ENCODE data around the gene PRKG1.

DNA sequence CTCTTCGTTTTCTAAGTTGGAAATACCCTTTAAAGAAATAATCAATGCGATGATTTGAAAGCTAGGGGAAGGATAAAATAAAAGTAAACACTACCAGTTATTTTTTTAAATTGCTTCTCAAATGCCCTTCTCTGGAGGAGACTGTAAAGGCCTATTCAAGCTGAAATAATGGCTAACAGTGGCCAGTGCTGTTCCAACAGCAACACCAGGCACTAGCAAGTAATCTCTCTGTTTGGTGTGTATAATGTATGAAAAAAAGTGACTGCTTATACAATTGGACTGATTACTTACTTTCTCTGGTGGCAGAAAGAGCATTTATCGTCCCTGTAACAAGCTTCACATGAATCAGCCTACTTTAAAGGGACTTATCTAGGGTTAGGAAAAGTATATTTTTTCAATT, 522.4 kb downstream of the PRKG1 start:
- TF ChIP-seq CTCF (conservative IDR thresholded peaks at IDR 0.05; ENCODE audit: low read length) = no peak
- no peak for TF ChIP-seq EZH2phosphoT487 (IDR thresholded peaks at IDR 0.05; ENCODE audit: borderline replicate concordance)

Data from Loucy (cell line).